ENCODE measurements around the gene CACNG4. TPM values are rescaled to one million over a fixed set of nuclear protein-coding genes. Genes with fewer than 3 reads are reported as not detected.

CACNG4 gene
- total RNA-seq, 6 donors from 2014 or later = 2.1 to 27.8 (median 8.0) TPM

GRCh38 chr17:66956941-66957340 lies 7.6 kb upstream of the CACNG4 start:
- Histone ChIP-seq H3K36me3 (no peaks in the 10 kb centered on the region), H3K4me3 (no peak overlapping the region), H3K27me3 (no peaks in the 10 kb centered on the region), H3K4me1 (peaks cover 0 to 4% (median 1%) of the 10 kb centered on the region in 4 donors), H3K27ac (no peak overlapping the region), H3K9me3 (no peaks in the 10 kb centered on the region)
- no peak for DNase-seq
- no peak for ATAC-seq (ENCODE audit: low FRiP score in 2 of 2)
- TF ChIP-seq EP300 (IDR thresholded peaks at IDR 0.05) = no peak
- no peak for TF ChIP-seq POLR2AphosphoS5 (IDR thresholded peaks at IDR 0.05)
- TF ChIP-seq, protein P1, sequence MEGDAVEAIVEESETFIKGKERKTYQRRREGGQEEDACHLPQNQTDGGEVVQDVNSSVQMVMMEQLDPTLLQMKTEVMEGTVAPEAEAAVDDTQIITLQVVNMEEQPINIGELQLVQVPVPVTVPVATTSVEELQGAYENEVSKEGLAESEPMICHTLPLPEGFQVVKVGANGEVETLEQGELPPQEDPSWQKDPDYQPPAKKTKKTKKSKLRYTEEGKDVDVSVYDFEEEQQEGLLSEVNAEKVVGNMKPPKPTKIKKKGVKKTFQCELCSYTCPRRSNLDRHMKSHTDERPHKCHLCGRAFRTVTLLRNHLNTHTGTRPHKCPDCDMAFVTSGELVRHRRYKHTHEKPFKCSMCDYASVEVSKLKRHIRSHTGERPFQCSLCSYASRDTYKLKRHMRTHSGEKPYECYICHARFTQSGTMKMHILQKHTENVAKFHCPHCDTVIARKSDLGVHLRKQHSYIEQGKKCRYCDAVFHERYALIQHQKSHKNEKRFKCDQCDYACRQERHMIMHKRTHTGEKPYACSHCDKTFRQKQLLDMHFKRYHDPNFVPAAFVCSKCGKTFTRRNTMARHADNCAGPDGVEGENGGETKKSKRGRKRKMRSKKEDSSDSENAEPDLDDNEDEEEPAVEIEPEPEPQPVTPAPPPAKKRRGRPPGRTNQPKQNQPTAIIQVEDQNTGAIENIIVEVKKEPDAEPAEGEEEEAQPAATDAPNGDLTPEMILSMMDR (IDR thresholded peaks at IDR 0.05) = no peak
- no peak for TF ChIP-seq POLR2A (IDR thresholded peaks at IDR 0.05)
- WGBS, 2 donors = 88 to 92% methylated on average over 6 of the region's 6 CpGs

GRCh38 chr17:66957343-66957742 lies 7.2 kb upstream of the CACNG4 start:
- Histone ChIP-seq H3K9me3 (no peaks in the 10 kb centered on the region), H3K4me1 (peaks cover 0 to 2% (median 0%) of the 10 kb centered on the region in 4 donors), H3K36me3 (no peaks in the 10 kb centered on the region), H3K27ac (no peak overlapping the region), H3K27me3 (no peaks in the 10 kb centered on the region), H3K4me3 (no peak overlapping the region)
- DNase-seq = no peak
- TF ChIP-seq POLR2A (IDR thresholded peaks at IDR 0.05) (no peak), POLR2AphosphoS5 (IDR thresholded peaks at IDR 0.05) (no peak), EP300 (IDR thresholded peaks at IDR 0.05) (no peak)
- TF ChIP-seq, protein P1 (IDR thresholded peaks at IDR 0.05) = no peak
- no peak for ATAC-seq (ENCODE audit: low FRiP score in 2 of 2)
- 88 to 89% methylated on average over 8 of the region's 8 CpGs for WGBS, 2 donors

GRCh38 chr17:66957951-66958579 lies 6.4 kb upstream of the CACNG4 start:
- Histone ChIP-seq H3K27ac (peak overlapping the region in 1 of 4 donors; percentile 9), H3K27me3 (no peaks in the 10 kb centered on the region), H3K4me3 (no peak overlapping the region), H3K4me1 (no peaks in the 10 kb centered on the region), H3K9me3 (no peaks in the 10 kb centered on the region), H3K36me3 (no peaks in the 10 kb centered on the region)
- TF ChIP-seq, protein P1 (IDR thresholded peaks at IDR 0.05) = no peak
- no peak for TF ChIP-seq POLR2A (IDR thresholded peaks at IDR 0.05)
- no peak for TF ChIP-seq POLR2AphosphoS5 (IDR thresholded peaks at IDR 0.05)
- TF ChIP-seq EP300 (IDR thresholded peaks at IDR 0.05) = no peak
- ATAC-seq (ENCODE audit: low FRiP score in 2 of 2) (no peak), DNase-seq (no peak)
- 34 to 54% methylated on average over 14 to 16 of the region's 16 CpGs for WGBS, 2 donors

GRCh38 chr17:66959641-66960375 lies 4.7 kb upstream of the CACNG4 start:
- TF ChIP-seq, protein P1 (IDR thresholded peaks at IDR 0.05) = no peak
- TF ChIP-seq EP300 (IDR thresholded peaks at IDR 0.05) (no peak), POLR2AphosphoS5 (IDR thresholded peaks at IDR 0.05) (no peak), POLR2A (IDR thresholded peaks at IDR 0.05) (no peak)
- DNase-seq = no peak
- Histone ChIP-seq H3K4me1 (peaks cover under 1 to 8% (median under 1%) of the 10 kb centered on the region in 4 donors), H3K9me3 (no peaks in the 10 kb centered on the region), H3K27ac (no peak overlapping the region), H3K4me3 (no peak overlapping the region), H3K36me3 (no peaks in the 10 kb centered on the region), H3K27me3 (peaks cover 0 to 10% (median 4%) of the 10 kb centered on the region in 4 donors)
- no peak for ATAC-seq (ENCODE audit: low FRiP score in 2 of 2)
- WGBS, 2 donors = 82 to 86% methylated on average over 15 of the region's 15 CpGs

Measured in upper lobe of left lung (tissue), 6 donors.